ENCODE results near the gene OST4.

The OST4 gene

GRCh38 chr2:27092696-27093429 lies 21.4 kb upstream of the OST4 start:
- DNase-seq: no peak

GRCh38 chr2:27091746-27092695 lies 20.6 kb upstream of the OST4 start:
- no peak for DNase-seq

DNA sequence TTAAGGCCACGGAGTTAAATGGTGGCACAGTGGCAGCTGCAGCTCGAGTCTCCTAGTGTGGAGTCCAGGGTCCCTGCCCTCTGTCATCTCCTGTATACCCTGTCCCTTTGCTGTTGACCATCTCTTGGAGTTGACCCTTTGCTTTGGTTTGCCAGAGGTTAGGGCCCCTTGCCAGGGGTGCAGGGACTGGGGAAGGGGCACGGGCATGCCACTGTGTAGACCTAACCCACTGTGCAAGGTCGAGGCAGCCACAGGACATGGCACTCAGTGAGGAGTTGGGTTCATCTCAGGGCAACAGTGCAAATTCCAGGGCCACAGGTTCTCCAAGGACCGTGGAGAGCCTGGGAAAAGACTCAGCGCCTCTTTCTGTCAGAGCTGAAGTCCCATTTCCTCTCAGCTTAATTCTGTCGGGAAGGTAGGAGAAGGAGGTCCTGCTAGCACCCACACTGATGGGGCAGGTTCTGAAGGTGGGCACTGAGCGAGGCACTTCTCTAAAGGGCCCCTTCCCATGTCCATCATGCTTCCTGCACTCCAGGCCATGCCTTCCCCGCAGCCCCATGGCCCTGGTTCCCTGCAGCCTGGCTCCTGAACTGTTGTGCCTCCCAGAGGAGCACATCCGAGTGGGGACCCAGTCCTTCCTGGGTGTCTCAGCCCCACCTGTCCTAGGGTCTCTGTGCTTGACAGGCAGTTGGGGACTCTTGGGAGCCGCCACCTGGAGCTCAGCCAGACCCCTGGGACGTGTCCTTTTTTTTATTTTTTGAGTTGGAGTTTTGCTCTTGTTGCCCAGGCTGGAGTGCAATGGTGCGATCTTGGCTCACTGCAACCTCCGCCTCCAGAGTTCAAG lies 17.9 kb upstream of the OST4 start:
- no peak for DNase-seq

DNA sequence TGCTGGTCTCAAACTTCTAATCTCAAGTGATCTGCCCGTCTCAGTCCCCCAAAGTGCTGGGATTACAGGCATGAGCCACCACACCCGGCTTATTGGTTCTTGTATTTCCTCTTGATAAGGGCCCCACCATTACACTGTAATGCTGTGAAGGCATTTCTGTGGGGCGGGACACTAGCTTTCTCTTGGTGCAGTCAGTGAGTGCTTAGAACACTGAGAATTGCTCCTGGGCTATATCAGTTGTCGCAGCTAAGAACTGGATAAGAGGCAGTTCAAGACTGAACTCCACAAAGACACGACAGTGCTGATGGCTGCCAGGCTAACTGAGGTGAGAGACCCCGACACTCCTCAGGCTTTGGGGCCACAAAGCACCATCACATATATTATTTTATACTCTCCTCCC lies 17.2 kb upstream of the OST4 start:
- DNase-seq: no peak

DNA sequence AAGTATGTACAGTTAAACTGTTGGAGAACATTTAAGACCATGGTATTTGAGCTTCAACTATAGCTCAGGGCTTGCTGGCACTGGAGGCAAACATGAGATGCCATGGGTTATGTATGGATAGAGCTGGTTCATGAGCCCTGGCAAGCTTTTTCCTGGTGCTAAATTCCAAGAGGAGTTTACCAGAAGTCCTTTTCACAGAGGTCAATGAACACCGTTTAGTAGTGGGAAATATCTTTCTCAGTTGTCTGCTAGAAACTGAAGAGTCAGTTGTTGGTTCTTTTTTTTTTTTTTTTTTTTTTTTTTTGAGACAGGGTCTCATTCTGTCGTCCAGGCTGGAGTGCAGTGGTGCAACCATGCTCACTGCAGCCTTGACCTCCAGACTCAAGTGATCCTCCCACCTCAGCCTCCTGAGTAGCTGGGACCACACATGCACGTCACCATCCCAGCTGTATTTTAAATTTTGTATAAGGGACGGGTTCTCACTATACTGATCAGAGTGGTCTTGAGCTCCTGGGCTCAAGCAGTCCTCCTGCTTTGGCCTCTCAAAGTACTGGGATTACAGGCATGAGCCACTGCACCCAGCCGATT lies 16.5 kb upstream of the OST4 start:
- no peak for DNase-seq

- peak; percentile 72 for DNase-seq
Measured at GRCh38 chr2:27086724-27087593, 15.5 kb upstream of the OST4 start, which contains the start of gene KHK. Gene KHK, plus strand, starts transcription at chr2:27086772. Its CDS starts 488 bp downstream, at chr2:27087260.

DNA sequence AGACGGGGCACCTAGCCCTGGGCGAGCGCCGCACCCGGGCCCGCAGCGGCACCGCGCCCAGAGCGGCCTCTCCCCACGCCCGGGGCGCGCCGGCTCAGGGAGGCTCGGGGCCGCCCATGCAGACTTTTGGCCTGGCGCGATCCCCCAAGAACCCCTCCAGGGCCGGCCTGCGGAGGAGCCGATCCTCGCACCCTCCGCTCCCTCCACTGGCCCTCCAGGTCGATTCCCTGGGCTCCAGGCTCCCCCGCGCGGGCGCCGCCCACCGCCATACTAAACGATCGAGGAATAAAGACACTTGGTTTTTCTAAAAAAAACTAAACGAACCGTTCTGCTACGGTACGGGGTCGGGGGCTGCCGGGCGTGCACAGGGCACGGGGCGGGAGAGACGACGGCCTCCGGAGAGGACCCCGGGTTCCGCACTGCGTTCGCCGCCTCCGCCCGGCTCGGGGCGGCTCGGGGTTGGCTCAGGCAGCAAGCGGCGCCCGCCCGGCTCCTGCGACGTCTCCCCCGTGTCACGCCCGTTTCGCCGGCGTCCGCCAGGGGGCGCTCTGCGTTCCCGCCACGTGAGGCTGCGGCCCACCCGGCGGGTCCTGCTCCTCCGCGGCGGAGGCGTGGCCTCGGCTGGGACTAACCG lies 14.8 kb upstream of the OST4 start:
- DNase-seq: peak; percentile 74

GRCh38 chr2:27085673-27086089 lies 14.2 kb upstream of the OST4 start:
- peak; percentile 11 for DNase-seq

DNA sequence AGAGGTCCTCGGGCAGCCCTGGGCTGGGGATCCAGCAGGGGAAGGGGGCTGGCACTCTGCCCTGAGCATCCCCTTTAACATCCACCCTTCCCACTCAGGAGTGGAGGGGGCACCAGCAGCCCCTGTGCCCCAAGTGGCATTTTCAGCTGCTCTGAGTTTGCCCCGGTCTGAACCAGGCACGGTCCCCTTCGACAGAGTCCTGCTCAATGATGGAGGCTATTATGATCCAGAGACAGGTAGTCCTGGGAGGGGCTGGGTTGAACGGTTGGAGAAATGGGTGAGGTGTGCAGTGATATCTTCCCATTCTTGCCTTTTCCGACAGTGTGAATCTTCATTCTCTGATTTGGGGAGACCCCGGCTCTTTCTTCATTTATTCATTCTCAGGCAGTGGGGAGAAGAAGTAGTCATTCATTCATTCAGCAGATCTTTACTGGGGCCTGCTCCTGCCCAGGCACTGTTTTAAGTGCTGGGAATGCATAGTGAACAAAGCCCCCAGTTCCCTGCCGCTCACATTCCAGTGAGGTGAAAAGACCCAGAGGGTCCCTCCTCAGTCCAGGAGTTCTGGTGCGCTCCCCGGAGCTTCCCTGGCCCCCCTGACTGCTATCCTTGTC lies 13.7 kb upstream of the OST4 start:
- DNase-seq: no peak

DNA sequence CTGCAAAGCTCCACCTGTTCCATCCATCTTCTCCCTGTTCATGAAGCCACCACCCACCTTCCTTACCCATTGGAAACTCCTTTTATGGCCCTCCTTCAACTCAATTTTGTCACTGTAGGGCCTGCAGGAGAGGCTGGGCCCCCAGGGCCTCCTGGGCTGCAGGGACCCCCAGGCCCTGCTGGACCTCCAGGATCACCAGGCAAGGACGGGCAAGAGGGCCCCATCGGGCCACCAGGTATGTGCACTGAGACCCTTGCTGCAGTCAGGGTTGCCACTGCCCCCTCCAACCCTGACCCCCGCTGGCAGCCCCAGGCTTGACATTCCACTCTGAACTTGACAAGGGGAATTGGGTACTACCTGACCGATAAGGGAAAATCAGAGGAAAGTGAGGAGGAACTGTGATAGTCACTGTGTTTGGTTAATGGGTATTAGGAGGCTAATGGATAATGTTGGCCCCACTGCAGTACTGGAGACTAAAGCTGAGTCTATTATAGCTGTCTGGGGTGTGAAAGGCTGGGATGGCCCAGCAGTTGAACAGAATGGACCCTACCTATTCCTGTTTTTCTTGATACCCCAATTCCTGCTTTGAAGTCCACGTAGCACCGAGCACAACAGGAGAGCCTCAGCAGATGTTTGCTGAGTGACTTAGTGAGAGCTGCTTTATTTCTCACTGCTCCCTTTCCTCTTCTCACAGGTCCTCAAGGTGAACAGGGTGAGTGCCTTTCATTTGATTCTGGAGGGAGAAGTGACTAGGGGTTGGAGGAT lies 13.0 kb upstream of the OST4 start:
- DNase-seq: no peak

DNA sequence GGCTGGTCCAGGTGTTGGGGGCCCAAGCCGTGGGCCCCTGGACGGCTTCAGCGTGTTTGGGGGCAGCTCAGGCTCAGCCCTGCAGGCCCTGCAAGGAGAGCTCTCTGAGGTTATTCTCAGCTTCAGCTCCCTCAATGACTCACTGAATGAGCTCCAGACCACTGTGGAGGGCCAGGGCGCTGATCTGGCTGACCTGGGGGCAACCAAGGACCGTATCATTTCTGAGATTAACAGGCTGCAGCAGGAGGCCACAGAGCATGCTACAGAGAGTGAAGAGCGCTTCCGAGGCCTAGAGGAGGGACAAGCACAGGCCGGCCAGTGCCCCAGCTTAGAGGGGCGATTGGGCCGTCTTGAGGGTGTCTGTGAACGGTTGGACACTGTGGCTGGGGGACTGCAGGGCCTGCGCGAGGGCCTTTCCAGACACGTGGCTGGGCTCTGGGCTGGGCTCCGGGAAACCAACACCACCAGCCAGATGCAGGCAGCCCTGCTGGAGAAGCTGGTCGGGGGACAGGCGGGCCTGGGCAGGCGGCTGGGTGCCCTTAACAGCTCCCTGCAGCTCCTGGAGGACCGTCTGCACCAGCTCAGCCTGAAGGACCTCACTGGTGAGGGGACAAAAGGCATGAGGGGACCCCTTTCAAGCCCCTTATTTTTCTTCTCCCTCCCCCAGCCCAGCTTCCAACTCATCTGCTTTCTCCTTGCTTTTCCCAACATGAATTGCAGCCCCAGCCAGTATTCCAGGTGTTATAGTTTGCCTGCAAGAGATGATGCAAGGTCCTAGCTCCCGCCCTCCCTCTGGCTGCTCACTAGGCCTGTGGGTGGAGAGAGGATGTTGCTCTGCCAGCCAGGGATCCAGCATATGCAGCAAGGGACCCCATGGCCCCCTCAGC lies 12.2 kb upstream of the OST4 start:
- DNase-seq: no peak

DNA sequence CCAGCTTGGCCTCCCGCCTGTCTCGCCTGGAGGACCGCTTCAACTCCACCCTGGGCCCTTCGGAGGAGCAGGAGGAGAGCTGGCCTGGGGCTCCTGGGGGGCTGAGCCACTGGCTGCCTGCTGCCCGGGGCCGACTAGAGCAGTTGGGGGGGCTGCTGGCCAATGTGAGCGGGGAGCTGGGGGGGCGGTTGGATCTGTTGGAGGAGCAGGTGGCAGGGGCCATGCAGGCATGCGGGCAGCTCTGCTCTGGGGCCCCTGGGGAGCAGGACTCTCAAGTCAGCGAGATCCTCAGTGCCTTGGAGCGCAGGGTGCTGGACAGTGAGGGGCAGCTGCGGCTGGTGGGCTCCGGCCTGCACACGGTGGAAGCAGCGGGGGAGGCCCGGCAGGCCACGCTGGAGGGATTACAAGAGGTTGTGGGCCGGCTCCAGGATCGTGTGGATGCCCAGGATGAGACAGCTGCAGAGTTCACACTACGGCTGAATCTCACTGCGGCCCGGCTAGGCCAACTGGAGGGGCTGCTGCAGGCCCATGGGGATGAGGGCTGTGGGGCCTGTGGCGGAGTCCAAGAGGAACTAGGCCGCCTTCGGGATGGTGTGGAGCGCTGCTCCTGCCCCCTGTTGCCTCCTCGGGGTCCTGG lies 11.4 kb upstream of the OST4 start:
- no peak for DNase-seq

DNA sequence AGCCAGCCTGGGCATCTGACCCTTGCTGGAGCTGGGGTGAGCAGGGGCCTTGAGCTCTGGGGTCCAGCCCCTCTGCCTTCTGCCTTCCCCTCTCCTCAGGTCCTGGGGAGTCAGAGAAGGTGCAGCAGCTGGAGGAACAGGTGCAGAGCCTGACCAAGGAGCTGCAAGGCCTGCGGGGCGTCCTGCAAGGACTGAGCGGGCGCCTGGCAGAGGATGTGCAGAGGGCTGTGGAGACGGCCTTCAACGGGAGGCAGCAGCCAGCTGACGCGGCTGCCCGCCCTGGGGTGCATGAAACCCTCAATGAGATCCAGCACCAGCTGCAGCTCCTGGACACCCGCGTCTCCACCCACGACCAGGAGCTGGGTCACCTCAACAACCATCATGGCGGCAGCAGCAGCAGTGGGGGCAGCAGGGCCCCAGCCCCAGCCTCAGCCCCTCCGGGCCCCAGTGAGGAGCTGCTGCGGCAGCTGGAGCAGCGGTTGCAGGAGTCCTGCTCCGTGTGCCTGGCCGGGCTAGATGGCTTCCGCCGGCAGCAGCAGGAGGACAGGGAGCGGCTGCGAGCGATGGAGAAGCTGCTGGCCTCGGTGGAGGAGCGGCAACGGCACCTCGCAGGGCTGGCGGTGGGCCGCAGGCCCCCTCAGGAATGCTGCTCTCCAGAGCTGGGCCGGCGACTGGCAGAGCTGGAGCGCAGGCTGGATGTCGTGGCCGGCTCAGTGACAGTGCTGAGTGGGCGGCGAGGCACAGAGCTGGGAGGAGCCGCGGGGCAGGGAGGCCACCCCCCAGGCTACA lies 10.7 kb upstream of the OST4 start:
- no peak for DNase-seq

DNA sequence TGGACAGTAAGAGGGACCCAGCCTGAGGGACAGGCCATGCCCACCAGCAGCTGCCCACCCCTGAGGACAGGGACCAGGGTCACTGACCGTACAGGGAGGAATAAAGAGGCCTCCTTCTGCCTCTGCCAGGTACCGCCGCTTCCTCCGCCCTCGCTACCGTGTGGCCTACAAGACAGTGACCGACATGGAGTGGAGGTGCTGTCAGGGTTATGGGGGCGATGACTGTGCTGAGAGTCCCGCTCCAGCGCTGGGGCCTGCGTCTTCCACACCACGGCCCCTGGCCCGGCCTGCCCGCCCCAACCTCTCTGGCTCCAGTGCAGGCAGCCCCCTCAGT lies 9.1 kb upstream of the OST4 start:
- DNase-seq: no peak

- no peak for DNase-seq
Measured at GRCh38 chr2:27080140-27080469, 8.7 kb upstream of the OST4 start.

GRCh38 chr2:27079233-27080139 lies 8.0 kb upstream of the OST4 start:
- no peak for DNase-seq

Data from NCI-H1105 (cell line).